Right hindlimb (tissue), 1 donor: ENCODE measurements around the gene DLGAP3.
"Not testable (repeated sequence)": the region's sequence is repeated elsewhere in the genome, so short reads cannot be mapped to it uniquely, and the experiment has no call there.

Experiments used
- DNase-seq: peaks from one replicate; pipeline ENCODE4 v3.0.0-alpha.2; 2018

The DLGAP3 gene, protein sequence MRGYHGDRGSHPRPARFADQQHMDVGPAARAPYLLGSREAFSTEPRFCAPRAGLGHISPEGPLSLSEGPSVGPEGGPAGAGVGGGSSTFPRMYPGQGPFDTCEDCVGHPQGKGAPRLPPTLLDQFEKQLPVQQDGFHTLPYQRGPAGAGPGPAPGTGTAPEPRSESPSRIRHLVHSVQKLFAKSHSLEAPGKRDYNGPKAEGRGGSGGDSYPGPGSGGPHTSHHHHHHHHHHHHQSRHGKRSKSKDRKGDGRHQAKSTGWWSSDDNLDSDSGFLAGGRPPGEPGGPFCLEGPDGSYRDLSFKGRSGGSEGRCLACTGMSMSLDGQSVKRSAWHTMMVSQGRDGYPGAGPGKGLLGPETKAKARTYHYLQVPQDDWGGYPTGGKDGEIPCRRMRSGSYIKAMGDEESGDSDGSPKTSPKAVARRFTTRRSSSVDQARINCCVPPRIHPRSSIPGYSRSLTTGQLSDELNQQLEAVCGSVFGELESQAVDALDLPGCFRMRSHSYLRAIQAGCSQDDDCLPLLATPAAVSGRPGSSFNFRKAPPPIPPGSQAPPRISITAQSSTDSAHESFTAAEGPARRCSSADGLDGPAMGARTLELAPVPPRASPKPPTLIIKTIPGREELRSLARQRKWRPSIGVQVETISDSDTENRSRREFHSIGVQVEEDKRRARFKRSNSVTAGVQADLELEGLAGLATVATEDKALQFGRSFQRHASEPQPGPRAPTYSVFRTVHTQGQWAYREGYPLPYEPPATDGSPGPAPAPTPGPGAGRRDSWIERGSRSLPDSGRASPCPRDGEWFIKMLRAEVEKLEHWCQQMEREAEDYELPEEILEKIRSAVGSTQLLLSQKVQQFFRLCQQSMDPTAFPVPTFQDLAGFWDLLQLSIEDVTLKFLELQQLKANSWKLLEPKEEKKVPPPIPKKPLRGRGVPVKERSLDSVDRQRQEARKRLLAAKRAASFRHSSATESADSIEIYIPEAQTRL

GRCh38 chr1:34929497-34929852 is at the start of gene DLGAP3:
TSS of gene DLGAP3 (minus strand) at chr1:34929650. CDS start at chr1:34905383, 24,267 bp downstream.
- DNase-seq = no peak

DNA sequence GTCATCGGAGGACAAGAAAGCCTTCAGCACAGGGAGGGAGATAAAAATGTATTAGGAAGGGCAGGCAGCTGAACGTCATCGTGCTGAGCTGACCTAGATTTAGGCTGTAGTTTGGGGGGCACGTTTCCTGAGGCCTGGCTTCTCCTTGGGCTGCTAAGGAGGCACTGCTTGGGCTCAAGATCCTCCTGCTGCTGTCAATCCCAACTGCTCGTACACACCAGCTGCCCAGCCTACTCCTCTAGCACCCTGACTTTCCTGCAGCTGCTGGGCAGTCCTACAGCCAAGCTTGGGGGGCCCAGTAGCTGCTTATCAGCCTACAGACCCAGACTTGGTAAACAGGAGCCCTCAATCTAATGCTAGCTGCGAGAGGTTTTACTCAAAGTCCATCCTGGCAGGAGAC is 49.5 kb upstream of the DLGAP3 start:
- DNase-seq = peak; percentile 31

GRCh38 chr1:34977858-34978257 is 48.4 kb upstream of the DLGAP3 start:
- no peak for DNase-seq

- DNase-seq = no peak
Measured at GRCh38 chr1:34977210-34977471, 47.7 kb upstream of the DLGAP3 start.

DNA sequence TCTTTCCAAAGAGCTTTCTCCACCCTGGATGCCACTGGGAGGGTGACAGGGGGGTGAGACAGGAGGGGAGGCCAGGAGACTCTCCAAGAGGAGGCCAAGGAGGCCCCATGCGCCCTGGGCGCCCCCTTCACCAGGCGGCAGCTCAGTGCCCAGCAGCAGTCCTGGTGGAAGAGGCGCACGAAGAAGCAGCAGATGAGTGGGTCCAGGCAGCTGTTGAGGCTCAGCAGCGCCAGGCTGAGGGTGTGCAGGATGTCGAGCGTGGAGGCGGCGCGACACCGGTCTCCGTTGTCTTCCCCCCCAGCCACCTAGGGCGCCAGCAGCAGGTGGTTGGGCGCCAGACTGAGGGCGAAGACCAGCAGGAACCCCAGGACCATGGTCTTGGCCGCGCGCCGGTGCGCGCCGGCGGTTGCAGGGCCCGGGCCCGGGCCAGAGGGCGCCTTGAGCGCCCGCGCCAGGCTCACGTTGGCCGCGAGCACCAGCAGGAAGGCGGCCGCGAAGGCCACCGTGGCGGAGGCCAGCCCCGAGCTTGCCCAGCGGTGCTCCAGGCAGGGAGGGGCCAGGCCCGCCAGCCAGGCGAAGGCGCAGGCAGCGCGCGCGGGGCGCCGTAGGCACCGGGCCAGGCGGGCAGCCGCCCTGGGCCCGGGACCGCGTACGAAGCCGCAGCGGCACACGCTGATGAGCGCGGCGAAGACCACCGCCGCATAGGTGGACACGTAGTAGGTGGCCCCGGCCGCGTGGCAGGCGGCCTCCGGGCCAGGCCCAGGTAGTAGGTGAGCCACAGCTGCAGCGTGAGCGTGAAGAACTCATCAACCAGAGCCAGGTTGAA is 47.1 kb upstream of the DLGAP3 start:
- peak; percentile 16 for DNase-seq

DNA sequence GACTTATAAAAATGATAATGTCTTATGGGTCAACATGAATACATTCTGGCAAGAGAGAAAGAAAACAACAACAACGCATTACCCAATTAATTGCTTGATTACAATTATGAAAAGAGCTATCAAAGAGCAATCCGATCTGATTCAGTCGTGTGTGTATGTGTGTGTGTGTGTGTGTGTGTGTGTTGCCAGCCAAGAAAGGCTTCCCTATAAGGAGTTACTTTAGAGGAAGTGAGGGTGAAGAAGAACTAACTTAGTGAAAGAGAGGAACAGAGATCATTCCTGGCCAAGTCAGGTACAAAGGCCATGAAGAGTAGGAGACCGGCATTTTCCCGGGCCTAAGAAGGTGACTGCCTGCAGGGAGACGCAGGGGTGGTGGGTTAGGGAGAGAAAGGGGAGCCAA is 46.3 kb upstream of the DLGAP3 start:
- no peak for DNase-seq

GRCh38 chr1:34975338-34975737 is 45.9 kb upstream of the DLGAP3 start:
- no peak for DNase-seq

DNA sequence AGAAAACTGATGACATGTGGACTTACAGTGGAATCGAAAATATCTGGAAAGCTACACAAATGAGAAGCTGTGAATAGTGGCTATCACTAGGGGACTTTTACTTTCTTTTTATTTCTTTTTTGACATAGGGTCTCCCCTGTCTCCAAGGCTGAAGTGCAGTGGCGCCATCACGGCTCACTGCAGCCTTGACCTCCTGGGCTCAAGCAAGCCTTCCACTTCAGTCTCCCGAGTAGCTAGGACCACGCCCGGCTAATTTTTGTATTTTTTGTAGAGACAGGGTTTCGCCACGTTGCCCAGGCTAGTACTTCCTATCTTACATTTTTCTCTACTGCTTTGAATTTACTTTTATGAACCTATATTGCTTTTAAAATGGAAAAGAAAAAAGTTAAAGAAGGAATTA is 45.2 kb upstream of the DLGAP3 start:
- DNase-seq = no peak

- DNase-seq = no peak
Measured at GRCh38 chr1:34973326-34973725, 43.9 kb upstream of the DLGAP3 start.

GRCh38 chr1:34970829-34971228 is 41.4 kb upstream of the DLGAP3 start:
- DNase-seq = no peak

DNA sequence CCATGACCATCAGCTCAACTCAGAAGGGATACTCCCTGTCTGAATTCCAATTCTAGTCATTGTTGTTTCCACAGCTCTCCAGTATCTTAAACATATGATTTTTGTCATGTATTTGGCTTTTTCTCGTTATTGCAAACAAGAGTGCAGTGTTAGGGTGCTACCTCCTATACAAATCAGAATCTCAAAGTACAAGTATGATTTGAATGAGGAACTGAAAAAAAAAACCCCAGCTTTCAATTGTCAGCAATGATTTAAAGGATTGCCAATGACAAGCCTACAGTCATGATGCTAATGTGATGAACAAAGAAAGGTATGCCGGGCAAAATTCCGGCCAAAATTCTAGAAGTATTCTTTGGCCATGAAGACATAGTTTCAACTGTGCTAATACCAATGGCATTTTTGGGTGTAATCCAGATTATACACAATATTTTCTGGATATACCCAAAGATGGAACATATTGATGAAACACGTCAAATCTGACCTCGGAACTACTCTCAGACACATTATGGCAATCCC is 40.8 kb upstream of the DLGAP3 start:
- DNase-seq = no peak

GRCh38 chr1:34968297-34968696 is 38.8 kb upstream of the DLGAP3 start:
- not testable (repeated sequence) for DNase-seq

- not testable (repeated sequence) for DNase-seq
Measured at GRCh38 chr1:34967672-34968071, 38.2 kb upstream of the DLGAP3 start.

GRCh38 chr1:34965597-34965996 is 36.1 kb upstream of the DLGAP3 start:
- no peak for DNase-seq

DNA sequence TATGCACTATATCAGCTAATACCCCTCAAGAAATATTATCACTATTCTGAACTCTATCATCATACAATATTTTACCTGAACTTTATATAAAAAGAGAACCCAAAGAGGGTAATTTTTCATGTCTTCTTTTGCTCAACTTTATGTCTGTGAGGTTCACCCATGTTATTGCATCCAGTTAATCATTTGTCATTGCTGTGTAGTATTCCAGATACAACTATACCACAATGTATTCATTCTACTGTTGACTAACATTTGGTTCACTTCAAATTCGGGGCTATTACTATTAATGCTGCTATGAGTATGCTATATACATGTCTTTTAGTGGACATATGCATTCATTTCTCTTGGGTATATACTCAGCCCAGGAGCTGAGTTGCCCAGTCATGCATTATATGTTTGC is 21.0 kb upstream of the DLGAP3 start:
- DNase-seq = no peak

DNA sequence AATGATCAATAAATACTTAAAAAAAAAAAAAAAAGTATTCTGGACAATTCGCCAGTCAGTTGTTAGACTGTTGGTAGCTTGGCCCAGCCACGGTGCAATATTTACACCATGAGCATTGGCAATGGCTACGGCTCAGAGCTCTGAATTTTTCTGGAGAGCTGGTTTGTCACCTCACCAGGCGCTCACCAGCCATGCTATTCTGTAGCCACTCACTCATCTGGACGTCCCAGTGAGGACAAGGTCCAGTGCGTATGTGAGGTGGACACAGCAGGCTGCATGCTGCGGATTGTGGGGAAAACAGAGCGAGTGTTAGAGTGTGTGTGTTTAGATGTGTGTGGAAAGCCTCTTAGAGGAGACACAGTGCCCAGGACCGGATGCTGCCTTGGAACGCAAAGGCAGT is 19.3 kb upstream of the DLGAP3 start:
- DNase-seq = not testable (repeated sequence)

DNA sequence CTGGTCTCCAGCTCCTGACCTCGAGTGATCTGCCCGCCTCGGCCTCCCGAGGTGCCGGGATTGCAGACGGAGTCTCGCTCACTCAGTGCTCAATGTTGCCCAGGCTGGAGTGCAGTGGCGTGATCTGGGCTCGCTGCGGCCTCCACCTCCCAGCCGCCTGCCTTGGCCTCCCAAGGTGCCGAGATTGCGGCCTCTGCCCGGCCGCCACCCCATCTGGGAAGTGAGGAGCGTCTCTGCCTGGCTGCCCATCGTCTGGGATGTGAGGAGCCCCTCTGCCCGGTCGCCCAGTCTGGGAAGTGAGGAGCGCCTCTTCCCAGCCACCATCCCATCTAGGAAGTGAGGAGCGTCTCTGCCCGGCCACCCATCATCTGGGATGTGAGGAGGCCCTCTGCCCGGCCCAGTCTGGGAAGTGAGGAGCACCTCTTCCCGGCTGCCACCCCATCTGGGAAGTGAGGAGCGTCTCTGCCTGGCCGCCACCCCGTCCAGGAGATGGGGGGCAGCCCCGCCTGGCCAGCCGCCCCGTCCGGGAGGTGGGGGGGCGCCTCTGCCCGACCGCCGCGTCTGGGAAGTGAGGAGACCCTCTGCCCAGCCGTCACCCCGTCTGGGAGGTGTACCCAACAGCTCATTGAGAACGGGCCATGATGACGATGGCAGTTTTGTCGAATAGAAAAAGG is 18.3 kb upstream of the DLGAP3 start:
- DNase-seq = not testable (repeated sequence)

DNA sequence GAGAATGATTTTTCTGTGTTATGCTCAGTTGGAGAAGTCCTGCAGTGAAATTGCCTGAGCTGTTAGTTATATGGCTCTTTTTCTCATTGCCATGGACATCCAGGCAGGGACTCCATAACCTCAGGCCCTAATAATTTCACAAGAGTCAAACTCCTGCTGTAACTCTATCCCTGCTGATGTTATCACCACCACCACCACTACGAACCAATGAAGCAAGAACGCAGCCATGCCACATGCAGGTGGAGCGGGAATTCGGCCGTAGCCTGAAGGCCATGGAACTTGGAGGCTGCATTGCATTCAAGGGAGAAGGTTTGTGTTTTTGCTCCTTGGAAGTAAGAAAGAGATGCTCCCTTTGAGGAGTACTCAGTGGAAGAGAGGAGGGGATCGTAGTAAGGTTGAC is 16.8 kb upstream of the DLGAP3 start:
- DNase-seq = no peak

- not testable (repeated sequence) for DNase-seq
Measured at GRCh38 chr1:34941798-34942197, 12.3 kb upstream of the DLGAP3 start.

GRCh38 chr1:34930702-34931071 is 1.2 kb upstream of the DLGAP3 start:
- no peak for DNase-seq

- DNase-seq = no peak
Measured at GRCh38 chr1:34929853-34930701, 627 bp upstream of the DLGAP3 start.
